Activated CD8-positive, alpha-beta memory T cell treated with anti-CD3 and anti-CD28 coated beads, Interleukin-2, amount 10 ng/mL, durations not matched to agents 7 days and 5 days (primary cell): ENCODE data around the gene LARP6. TPM values are rescaled to one million over a fixed set of nuclear protein-coding genes. Genes with fewer than 3 reads are reported as not detected.
"Not testable (repeated sequence)": the region's sequence is repeated elsewhere in the genome, so short reads cannot be mapped to it uniquely, and the experiment has no call there.

Experiments
- ATAC-seq: fragments of 150-1000 bp; cut with Tn5 transposase; one replicate; pipeline ENCODE4 v1.10.0; 2021; ENCODE audit warnings: moderate library complexity
- CTCF ChIA-PET: fragments of 350-600 bp; sonication (Branson Sonifier 250); formaldehyde crosslinking; loops from one replicate; lab custom pipeline; 2021; ENCODE audit warnings: antibody characterized with exemption; lab: Charles Lee
- DNase-seq: peaks from one replicate; pipeline ENCODE4 v3.0.0-alpha.2; 2020
- H3K27ac Mint-ChIP-seq: one replicate; pipeline ENCODE4 v1.8.0; 2021; ENCODE audit warnings: mild to moderate bottlenecking, mixed read lengths
- H3K27me3 Mint-ChIP-seq: one replicate; pipeline ENCODE4 v1.8.0; 2021; ENCODE audit warnings: mixed read lengths
- H3K36me3 Mint-ChIP-seq: one replicate; pipeline ENCODE4 v1.8.0; 2021; ENCODE audit warnings: mild to moderate bottlenecking, mixed read lengths
- H3K4me1 Mint-ChIP-seq: one replicate; pipeline ENCODE4 v1.8.0; 2021; ENCODE audit warnings: mixed read lengths
- H3K4me3 Mint-ChIP-seq: one replicate; pipeline ENCODE4 v1.8.0; 2021; ENCODE audit warnings: mild to moderate bottlenecking, moderate library complexity, mixed read lengths
- H3K9me3 Mint-ChIP-seq: one replicate; pipeline ENCODE4 v1.8.0; 2022; ENCODE audit warnings: low read depth, mixed read lengths
- total RNA-seq, 2 experiments: library from RNA; stranded (reverse); gene quantifications; one replicate each; pipeline ENCODE4 v1.2.3, GENCODE V29; 2021

LARP6 gene
- total RNA-seq, result not detected

- peak within 1 kb of the TSS; percentile 41 for H3K4me3 Mint-ChIP-seq
- peak; percentile 33 for ATAC-seq
- H3K36me3 Mint-ChIP-seq, result no peaks in the 10 kb centered on the region
- H3K27me3 Mint-ChIP-seq, result peaks cover 67% of the 10 kb centered on the region
- no peak for DNase-seq
- H3K27ac Mint-ChIP-seq, result peak within 1 kb of the TSS; percentile 37
- CTCF ChIA-PET, result no interaction called here
- H3K9me3 Mint-ChIP-seq, result no peaks in the 10 kb centered on the region
- H3K4me1 Mint-ChIP-seq, result peaks cover 8% of the 10 kb centered on the region
Measured at GRCh38 chr15:70853973-70854665, at the start of gene LARP6. Gene LARP6, minus strand, starts transcription at chr15:70854157. Its CDS starts 69 bp downstream, at chr15:70854088.

- CTCF ChIA-PET, result no interaction called here
- Mint-ChIP-seq H3K36me3 (no peaks in the 10 kb centered on the region), H3K9me3 (peaks cover 2% of the 10 kb centered on the region), H3K4me3 (no peak overlapping the region), H3K27me3 (peaks cover 11% of the 10 kb centered on the region), H3K4me1 (no peaks in the 10 kb centered on the region), H3K27ac (no peak overlapping the region)
- ATAC-seq, result no peak
- DNase-seq, result no peak
Measured at GRCh38 chr15:70902107-70902506, 48.1 kb upstream of the LARP6 start.

GRCh38 chr15:70892912-70893560 lies 39.1 kb upstream of the LARP6 start:
- Mint-ChIP-seq H3K4me1 (peaks cover 12% of the 10 kb centered on the region), H3K27ac (peak overlapping the region; percentile 52), H3K4me3 (peak overlapping the region; percentile 76), H3K9me3 (no peaks in the 10 kb centered on the region), H3K36me3 (no peaks in the 10 kb centered on the region), H3K27me3 (peaks cover 64% of the 10 kb centered on the region)
- CTCF ChIA-PET, result no interaction called here
- ATAC-seq (no peak), DNase-seq (no peak)

- peaks cover 66% of the 10 kb centered on the region for H3K27me3 Mint-ChIP-seq
- peak; percentile 77 for ATAC-seq
- DNase-seq, result peak; percentile 69
- peak within 1 kb of the TSS; percentile 52 for H3K27ac Mint-ChIP-seq
- peak within 1 kb of the TSS; percentile 76 for H3K4me3 Mint-ChIP-seq
- CTCF ChIA-PET, result no interaction called here
- H3K36me3 Mint-ChIP-seq, result no peaks in the 10 kb centered on the region
- peaks cover 12% of the 10 kb centered on the region for H3K4me1 Mint-ChIP-seq
- no peaks in the 10 kb centered on the region for H3K9me3 Mint-ChIP-seq
Measured at GRCh38 chr15:70892002-70892911, 38.3 kb upstream of the LARP6 start, which contains the start of the genes LRRC49 and THAP10. Gene LRRC49, plus strand, starts transcription at chr15:70892826. Its CDS starts 69 bp downstream, at chr15:70892895. Gene THAP10, minus strand, starts transcription at chr15:70892433. Its CDS starts 161 bp downstream, at chr15:70892272.

GRCh38 chr15:70882361-70882760 lies 28.4 kb upstream of the LARP6 start:
- no peak for DNase-seq
- Mint-ChIP-seq H3K4me1 (peaks cover 2% of the 10 kb centered on the region), H3K27ac (no peak overlapping the region), H3K36me3 (no peaks in the 10 kb centered on the region), H3K27me3 (peaks cover 49% of the 10 kb centered on the region), H3K4me3 (no peak overlapping the region), H3K9me3 (no peaks in the 10 kb centered on the region)
- ATAC-seq, result no peak
- CTCF ChIA-PET, result interaction anchor here (1.1 kb wide), 1 partner anchor 25 kb away, joined by 3 read pairs; no protein-coding TSS in a partner anchor

GRCh38 chr15:70880781-70881180 lies 26.8 kb upstream of the LARP6 start:
- CTCF ChIA-PET, result no interaction called here
- H3K9me3 Mint-ChIP-seq, result no peaks in the 10 kb centered on the region
- H3K27ac Mint-ChIP-seq, result no peak overlapping the region
- H3K4me1 Mint-ChIP-seq, result peaks cover 2% of the 10 kb centered on the region
- no peak for ATAC-seq
- H3K36me3 Mint-ChIP-seq, result no peaks in the 10 kb centered on the region
- H3K4me3 Mint-ChIP-seq, result no peak overlapping the region
- peaks cover 58% of the 10 kb centered on the region for H3K27me3 Mint-ChIP-seq
- DNase-seq, result no peak

GRCh38 chr15:70879401-70879800 lies 25.4 kb upstream of the LARP6 start:
- CTCF ChIA-PET, result no interaction called here
- Mint-ChIP-seq H3K27ac (no peak overlapping the region), H3K4me3 (no peak overlapping the region), H3K4me1 (peaks cover 2% of the 10 kb centered on the region), H3K36me3 (no peaks in the 10 kb centered on the region), H3K9me3 (no peaks in the 10 kb centered on the region), H3K27me3 (peaks cover 65% of the 10 kb centered on the region)
- ATAC-seq (no peak), DNase-seq (no peak)

- no peak overlapping the region for H3K27ac Mint-ChIP-seq
- no peak for DNase-seq
- H3K4me3 Mint-ChIP-seq, result no peak overlapping the region
- peaks cover 58% of the 10 kb centered on the region for H3K27me3 Mint-ChIP-seq
- CTCF ChIA-PET, result no interaction called here
- no peaks in the 10 kb centered on the region for H3K4me1 Mint-ChIP-seq
- H3K36me3 Mint-ChIP-seq, result no peaks in the 10 kb centered on the region
- no peak for ATAC-seq
- no peaks in the 10 kb centered on the region for H3K9me3 Mint-ChIP-seq
Measured at GRCh38 chr15:70876683-70877082, 22.7 kb upstream of the LARP6 start.

- no peaks in the 10 kb centered on the region for H3K9me3 Mint-ChIP-seq
- no peaks in the 10 kb centered on the region for H3K36me3 Mint-ChIP-seq
- CTCF ChIA-PET, result no interaction called here
- H3K4me3 Mint-ChIP-seq, result no peak overlapping the region
- no peaks in the 10 kb centered on the region for H3K4me1 Mint-ChIP-seq
- no peak for DNase-seq
- H3K27ac Mint-ChIP-seq, result no peak overlapping the region
- no peak for ATAC-seq
- H3K27me3 Mint-ChIP-seq, result peaks cover 58% of the 10 kb centered on the region
Measured at GRCh38 chr15:70876011-70876410, 22.1 kb upstream of the LARP6 start.

- no peaks in the 10 kb centered on the region for H3K36me3 Mint-ChIP-seq
- no peaks in the 10 kb centered on the region for H3K9me3 Mint-ChIP-seq
- peaks cover 1% of the 10 kb centered on the region for H3K4me1 Mint-ChIP-seq
- H3K4me3 Mint-ChIP-seq, result no peak overlapping the region
- H3K27me3 Mint-ChIP-seq, result peaks cover 52% of the 10 kb centered on the region
- no peak for DNase-seq
- no peak for ATAC-seq
- CTCF ChIA-PET, result no interaction called here
- no peak overlapping the region for H3K27ac Mint-ChIP-seq
Measured at GRCh38 chr15:70875001-70875782, 21.2 kb upstream of the LARP6 start.

- DNase-seq (no peak), ATAC-seq (no peak)
- CTCF ChIA-PET, result no interaction called here
- Mint-ChIP-seq H3K27me3 (peaks cover 35% of the 10 kb centered on the region), H3K36me3 (no peaks in the 10 kb centered on the region), H3K4me1 (peaks cover 2% of the 10 kb centered on the region), H3K4me3 (no peak overlapping the region), H3K9me3 (no peaks in the 10 kb centered on the region), H3K27ac (no peak overlapping the region)
Measured at GRCh38 chr15:70873232-70874054, 19.5 kb upstream of the LARP6 start.

GRCh38 chr15:70871490-70871889 lies 17.5 kb upstream of the LARP6 start:
- DNase-seq, H3K27ac Mint-ChIP-seq, H3K4me1 Mint-ChIP-seq, ATAC-seq, H3K9me3 Mint-ChIP-seq, CTCF ChIA-PET, H3K4me3 Mint-ChIP-seq, H3K36me3 Mint-ChIP-seq: not testable (repeated sequence)
- peaks cover 30% of the 10 kb centered on the region for H3K27me3 Mint-ChIP-seq
